HG02970 (cell line): ENCODE measurements around the gene TENM3.

Experiments used
- ATAC-seq: cut with Tn5 transposase; IDR thresholded peaks from one replicate; pipeline ENCODE4 v1.9.1; 2021; ENCODE audit warnings: mild to moderate bottlenecking, moderate library complexity, moderate number of reproducible peaks; ENCODE audit not compliant: unreplicated experiment, low FRiP score

Gene TENM3

DNA sequence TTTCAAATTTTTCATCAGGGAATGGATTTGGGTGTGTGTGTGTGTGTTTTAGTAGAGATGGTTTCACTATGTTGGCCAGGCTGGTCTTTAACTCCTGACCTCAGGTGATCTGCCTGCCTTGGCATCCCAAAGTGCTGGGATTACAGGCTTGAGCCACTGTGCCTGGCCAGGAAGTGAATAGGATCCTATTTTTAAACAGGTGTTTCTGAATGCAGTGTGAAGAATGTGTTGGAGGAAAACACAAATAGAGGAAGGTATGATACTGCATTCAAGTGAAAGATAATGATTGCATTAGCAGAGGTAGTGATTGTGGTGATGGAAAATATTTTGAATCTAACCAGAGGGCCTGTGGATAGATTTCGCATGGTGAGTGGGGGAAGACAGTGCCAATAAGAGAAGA, 189.6 kb downstream of the TENM3 start:
- no peak for ATAC-seq

DNA sequence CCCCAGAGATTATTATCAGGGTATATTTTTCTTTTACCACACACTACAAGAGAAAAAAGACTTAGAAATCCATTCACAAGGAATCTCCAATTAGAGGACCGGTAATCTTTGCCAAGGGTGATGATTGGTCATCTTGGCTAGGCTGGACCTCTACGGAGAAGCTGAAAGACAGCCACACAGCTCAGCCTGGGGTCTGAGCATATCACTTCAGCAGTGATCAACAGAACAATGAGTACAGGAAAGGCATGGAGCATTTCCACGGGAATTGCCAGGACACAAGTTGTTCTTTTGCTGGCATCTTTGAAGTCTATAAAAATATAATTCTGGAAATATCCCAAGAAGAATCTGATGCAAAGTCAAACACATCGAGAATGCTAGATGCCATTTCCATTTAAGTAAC, 191.5 kb downstream of the TENM3 start:
- ATAC-seq: no peak

DNA sequence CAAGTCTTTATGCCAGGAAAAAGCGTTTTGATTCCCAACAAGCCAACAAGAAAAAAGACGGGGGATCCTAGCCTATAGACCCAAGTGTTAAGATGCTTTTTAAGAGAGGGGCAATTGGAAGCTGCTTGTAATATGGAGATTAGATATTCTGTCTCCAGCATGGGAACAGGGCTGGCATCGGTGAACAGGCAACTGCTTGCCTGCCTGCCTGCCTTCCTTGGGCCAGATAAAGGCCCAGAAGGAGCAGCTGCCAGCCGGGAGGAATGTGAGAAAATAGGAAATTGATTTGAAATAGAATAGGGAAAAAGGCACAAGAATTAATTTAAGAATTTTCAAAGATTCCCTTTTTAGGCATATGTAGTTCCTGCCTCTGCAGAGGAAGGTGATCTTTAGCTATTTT, 192.2 kb downstream of the TENM3 start:
- no peak for ATAC-seq

DNA sequence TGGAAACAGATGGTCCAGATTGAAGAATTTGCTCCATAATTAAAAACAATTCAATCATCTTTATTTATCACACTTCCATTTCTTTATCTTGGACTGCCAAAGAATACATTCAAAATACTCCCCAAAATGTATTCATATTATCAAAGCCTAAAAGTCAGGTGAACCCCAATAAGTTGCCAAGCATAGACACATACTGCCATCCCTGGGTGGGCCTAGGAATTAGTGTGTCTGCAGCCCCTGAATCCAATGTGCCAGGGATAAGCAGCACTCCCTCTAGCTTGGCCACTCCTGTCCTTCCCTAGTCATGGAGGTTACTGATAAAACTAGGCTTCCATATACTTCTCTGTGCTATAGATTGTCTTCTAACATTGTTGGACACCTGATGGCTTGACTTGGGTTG, 199.9 kb downstream of the TENM3 start:
- no peak for ATAC-seq

DNA sequence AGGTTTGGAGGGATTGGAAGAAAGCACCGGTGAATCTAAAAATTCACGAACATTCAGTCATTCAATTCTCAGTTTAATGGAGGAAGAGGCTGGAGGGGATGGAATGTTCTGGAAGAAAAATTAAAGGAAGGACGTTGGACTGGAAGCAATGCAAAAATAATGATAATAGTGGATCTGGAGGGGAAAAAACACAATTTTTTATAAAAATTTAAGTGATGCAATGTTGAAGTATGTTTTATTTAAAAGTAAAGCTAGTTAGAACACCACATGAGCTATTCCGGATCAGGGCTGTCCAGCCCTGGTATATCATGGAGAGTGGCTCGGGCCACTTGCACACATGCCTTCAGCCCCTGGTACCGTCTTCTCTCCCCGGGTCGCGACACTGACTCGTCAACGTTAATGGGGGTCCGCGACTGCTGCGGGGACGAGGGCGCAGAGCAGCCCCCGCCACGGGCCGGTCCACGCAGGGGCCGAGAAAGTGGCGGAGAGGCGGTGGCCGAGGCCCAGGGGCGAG, 204.6 kb downstream of the TENM3 start:
- peak; percentile 7 for ATAC-seq

DNA sequence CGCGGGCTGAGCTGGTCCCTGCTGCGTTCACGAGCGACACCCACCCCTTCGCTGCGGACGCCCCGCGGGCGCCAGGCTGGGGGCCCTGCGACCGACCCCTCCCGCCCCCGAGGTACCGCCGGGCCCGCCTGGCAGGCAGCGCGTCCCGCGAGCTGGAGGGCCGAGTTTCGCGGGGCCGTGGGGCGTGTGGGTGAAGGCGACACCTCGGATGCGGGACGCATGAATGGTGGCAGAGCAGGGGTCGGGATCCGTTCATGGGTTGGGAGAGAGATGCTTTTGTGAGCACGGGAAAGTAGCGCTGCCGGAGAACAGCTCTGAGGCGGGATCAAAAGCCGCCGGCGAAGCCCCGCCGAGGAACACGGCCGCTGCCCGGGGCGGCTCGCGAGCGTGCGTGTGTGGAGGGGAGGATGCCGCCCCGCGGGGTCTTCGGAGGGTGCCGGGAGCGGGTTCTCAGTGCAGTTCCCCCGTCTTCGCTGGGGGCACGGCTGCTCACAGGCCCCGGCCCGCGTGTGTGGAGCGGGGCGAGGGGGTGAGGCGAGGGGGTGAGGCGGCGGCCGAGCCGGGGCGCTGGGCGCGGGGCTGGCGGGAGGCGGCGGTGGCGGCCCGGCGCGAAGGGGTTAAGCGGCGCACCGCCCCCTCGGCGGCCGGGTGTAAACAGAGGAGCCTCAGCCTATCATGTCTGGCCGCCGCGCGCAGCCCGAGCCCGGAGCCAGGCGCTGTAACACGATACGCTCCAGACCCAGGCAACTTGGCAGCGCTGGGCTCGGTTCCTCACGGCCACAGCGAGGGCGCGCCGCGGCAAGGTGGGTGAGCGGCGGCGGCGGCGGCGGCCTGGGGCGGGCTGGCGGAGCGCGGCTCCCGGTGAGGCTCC, 205.3 kb downstream of the TENM3 start:
- ATAC-seq: peak; percentile 72

DNA sequence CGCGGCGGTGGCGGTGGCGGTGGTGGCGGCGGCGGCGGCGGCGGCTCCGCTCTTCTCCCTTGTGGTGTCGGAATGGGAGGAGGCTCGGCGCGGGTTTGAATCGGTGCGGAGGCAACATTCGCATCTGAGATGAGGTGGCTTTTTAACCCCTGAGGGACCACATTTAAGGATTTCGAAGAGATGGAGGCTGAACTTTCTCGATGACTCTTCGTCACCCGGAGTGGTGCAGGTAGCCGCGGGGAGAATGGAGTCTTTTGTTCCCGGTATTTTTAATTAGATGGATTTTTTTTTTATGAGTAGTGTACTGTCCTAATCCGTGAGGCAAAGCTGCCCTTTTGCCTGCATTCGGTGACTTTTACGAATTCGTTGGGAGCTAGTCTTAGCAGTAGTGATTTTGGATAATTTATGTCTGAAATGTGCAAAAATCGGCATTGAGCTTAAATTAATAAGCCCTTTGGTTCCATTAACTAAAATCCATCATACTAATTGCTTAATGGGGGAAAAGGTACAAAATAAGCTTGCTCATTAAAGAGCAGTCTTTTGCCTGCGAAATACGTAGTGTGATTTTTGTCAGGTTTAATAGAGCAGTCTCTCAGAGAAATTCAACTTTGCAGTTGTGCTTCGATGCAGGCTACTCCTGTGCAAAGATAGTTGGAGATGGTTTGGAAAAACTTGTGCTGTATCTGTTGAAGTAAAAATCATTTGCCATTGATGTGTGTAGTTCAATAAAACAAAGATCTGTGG, 206.2 kb downstream of the TENM3 start:
- ATAC-seq: no peak

DNA sequence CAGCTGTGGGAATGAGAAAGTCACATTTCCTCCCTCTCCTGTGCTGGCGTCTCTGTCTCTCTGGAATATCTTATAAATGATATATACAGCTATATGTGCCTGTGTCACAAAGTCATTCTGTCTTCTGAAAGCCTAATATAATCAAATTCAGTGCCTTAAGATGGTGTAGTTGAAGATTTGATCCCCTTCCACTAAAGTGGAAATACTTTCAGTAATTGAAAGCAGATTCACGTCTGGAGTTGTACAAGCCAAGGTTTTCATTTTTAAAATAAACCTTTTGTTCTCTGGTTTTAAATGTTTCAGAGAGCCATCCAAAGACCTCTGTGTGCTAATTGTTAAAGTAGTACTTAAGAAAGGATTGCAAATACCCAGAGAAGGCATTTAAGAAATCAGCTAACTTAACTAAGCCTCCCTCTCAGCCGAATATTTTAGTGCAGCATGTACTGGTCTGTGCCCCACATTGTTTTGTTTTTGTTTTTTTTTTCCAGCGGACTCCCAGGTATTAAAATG, 206.8 kb downstream of the TENM3 start:
- no peak for ATAC-seq

DNA sequence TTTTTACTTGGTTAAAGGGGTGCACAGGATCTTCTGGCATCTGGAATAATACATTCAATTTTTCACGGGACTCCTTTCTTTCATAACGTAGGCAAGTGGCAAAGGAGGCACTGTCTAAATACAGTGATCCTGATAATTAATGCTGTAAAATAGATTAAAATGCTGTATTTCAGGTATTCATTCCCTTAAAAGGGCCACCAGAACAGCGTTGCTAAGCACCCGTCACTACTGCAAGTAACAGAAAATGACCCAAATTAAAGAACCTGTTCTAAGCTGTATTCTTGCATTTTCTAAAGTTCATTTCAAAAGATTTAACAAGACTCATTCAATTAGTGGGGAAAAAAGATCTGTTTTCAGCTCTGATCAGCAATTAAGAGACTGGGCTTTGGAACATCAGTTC, 208.2 kb downstream of the TENM3 start:
- no peak for ATAC-seq

DNA sequence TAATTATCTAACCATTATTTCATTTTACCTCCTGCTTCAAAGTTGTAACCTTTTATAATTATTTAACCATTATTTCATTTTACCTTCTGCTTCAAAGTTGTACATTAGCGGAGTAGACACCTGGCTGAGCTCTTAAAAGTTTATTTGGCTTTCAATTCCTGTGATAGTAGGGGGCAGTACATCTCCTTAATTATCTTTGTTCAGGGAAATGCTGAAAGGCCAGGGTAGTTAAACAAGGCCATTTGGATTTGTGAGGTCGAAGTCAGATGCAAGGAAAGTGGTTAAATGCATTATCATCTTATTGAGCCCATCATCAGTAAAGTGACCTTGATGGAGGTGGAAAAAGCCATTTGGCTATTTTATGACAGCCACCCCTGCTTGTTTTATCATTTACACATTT, 210.6 kb downstream of the TENM3 start:
- no peak for ATAC-seq

DNA sequence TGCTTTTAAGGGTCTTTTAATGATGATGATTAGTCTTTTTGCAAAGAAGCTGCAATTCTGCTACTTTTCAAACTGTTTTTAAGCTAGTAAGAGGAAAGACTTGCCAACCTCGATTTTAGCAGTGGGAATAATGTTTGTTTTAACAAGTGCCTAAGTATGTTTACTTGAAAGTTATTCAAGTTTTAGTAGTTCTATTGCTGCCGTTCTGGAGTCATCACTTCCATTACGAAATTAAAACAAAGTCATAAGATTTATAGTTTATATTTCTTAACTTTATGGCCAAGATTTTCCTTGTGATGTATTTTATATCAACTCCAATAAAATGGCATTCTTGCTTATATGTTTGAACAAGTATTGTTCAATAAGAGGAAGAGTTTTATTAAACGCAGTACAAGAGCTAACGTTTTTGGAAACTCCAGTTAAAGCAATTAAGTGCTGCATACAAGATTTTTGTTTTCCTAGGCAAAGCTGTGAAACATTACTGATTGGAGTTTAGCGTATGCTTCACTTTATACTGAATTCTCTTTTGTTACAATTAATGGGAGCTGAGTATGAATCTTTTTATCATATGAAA, 211.3 kb downstream of the TENM3 start:
- no peak for ATAC-seq

DNA sequence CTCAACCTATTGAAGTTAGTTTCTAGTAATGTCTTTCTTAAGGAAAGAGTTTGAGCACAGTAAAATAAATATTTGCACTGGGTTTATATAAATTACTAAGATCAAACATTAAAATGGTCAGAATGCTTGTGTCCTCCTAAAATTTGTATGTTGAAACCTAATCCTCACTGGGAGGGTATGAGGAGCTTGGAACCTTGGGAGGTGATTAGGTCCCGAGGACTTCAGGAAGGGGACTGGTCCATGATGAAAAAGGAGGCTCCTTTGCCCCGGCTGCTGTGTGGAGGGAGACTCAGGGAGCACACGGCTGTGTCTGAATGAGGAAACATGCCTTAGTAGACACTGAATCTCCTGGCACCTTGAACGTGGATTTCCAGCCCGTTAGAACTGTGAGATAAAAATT, 221.9 kb downstream of the TENM3 start:
- no peak for ATAC-seq

DNA sequence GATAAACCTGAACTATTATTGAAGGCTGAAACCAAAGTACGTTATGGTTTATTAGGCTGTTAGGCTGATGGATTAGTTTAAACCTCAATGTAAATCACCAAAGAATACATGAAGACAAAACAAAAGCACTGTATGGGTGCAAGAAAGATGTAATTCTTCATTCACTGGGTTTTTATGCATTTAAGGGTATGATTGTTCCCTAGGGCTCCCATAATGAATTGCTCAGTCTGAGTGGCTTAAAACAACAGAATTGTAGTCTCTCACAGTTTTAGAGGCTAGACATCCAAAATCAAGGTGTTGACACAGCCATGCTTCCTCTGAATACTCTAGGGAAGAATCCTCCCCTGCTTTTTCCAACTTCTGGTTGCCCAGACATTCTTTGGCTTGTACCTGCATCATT, 222.8 kb downstream of the TENM3 start:
- no peak for ATAC-seq

DNA sequence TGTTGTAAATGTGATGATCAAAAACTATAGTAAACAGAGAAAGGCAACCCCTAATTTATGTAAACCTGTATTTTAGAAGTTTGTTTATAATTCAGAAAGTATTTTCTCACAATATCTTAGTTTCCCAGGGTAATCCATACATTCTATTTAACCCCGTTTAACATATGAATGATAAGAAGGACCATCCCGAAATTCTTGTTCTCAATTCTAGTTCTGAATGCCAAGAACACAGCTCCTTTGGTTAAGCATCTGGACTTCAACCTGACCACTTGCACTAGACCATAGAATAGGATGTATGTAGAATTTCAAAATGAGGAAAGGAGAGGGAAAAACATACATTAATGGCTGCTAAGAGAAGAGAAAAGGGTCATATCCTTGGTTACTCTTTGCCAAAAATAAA, 227.0 kb downstream of the TENM3 start:
- ATAC-seq: no peak

DNA sequence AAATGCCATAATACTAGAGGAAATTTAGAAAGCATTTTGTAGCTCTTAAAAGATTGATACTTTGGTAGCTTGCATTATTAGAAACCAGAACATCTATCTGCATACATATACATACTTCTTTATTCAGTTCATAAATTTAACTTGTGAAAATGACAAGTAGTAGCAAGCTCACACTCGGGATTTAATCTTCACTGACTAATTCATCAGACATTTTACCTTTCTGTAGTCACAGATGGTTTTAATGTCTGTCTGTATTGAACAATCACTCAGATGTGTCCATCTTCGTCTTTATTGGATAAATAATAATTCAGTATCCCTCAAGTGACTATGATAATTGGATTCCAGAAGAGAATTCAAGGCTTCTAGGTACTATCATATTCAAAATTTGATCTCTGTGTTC, 232.3 kb downstream of the TENM3 start:
- no peak for ATAC-seq

DNA sequence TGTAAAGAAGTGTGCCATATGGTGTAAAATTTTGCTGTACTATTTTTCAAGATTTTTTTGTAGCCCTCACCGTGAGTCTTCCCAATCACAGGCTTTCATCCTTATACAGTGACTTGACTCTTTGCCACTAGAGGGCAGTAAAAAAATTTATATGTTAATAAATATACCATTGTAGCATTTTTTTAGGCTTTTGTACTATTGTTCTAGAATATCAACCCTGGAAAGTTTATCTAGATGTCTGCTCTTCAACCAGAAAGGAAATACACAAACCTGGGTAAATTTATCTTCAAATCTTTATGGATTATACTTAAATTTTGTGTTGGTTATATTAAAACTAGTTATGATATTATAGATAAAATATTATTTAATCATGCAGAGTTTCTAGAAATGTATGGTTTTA, 235.3 kb downstream of the TENM3 start:
- peak; percentile 72 for ATAC-seq

DNA sequence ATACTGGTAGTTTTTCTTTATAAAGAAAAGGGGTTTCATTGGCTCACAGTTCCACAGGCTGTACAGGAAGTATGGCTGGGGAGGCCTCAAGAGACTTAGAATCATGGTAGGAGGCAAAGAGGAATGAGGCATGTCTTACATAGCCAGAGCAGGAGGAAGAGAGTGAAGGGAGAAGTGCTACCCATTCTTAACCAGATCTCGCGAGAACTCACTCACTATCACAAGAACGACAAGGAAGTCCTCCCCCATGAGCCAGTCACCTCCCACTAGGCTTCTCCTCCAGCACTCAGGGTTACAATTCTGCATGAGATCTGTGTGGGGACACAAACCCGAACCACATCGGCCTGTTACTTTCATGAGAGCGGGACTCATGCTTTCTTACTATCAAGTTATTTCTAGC, 240.5 kb downstream of the TENM3 start:
- no peak for ATAC-seq

DNA sequence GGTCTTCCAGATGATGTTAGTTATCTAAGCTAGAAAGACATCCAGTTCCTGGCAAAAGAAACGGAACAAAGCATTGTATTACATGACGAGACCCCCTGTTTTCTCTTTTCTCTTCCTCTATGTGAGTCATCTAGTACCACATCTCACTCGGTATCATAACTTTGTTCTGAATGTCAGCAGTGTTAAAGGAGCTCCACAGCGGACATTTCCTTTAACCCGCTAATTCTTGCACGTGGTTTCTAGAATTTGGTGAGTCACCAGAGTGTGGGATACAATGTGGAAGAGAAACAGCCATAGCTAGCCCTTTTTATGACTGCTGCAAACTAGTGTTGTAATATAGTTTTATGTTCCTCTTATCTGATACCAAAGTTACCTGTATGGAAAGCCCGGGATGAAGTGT, 243.7 kb downstream of the TENM3 start:
- no peak for ATAC-seq

DNA sequence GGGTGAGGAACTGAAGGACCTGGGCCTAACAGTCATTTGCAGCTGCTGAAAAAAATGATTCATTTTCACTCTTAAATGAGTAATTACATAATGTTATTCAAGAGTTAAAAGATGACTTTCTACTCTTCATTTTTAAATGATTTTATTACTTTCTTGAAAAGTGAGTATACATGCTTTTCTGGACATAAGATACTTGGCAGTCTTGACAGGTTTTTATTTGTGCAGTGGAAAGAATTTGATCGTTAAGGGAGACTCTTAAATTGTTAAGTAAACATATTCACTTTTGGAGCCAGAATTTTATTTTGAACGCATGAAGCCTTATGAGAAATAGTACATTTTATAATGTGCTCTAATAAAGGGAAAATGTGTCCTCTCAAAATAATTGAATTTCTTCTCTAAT, 245.7 kb downstream of the TENM3 start:
- no peak for ATAC-seq

DNA sequence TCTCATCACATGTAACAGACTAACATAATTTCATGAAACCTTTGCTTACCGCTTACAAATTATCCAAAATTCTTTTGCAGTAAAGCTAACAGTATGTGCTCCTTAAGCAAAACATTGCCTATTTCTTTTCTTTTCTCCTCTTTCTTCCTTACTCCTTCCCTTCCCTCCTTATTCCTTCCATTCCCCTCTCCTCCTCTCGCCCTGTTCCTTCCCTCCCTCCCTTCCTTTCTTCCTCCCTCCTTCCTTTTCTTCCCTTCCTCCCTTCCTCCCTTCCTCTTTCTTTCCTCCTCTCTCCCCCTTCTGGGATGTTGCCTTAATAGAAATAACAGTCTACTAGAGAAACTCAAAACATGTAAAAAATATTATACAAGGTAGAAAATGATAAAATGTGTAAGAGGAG, 246.4 kb downstream of the TENM3 start:
- no peak for ATAC-seq

DNA sequence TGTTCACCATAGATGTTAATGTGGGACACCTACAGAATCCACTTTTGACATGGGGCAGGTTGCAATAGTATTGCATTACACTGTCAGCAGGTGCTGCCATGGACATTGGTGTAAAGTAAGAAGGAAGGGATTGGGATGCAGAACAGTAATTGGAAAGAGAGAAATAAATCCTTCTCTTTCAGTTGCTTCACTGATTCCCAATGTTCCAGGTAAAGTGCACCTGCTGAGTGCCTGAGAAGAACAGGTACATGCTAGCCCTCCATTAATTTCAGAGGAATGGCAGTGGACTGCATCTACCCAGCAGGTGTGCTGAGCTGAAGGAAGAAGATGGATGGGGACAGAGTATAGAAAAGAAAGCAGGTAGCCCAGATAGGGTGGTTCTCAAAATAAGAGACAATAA, 248.5 kb downstream of the TENM3 start:
- no peak for ATAC-seq
